D721Med (cell line): ENCODE data around the gene MUC21.

Experiments
- DNase-seq: peaks from one replicate; pipeline ENCODE4 v3.0.0; 2011; ENCODE audit warnings: low spot score; ENCODE audit not compliant: insufficient read length
- FAIRE-seq: peaks from 2 replicates; lab custom pipeline; 2011; peaks lifted over from hg19 to GRCh38; lab: Jason Lieb, UNC
- CTCF ChIP-seq: IDR thresholded peaks from 2 replicates; pipeline ENCODE4 v1.5.1; 2012; ENCODE audit warnings: mild to moderate bottlenecking, control low read depth; ENCODE audit not compliant: insufficient read depth; ENCODE audit errors: missing control alignments

Gene MUC21

DNA sequence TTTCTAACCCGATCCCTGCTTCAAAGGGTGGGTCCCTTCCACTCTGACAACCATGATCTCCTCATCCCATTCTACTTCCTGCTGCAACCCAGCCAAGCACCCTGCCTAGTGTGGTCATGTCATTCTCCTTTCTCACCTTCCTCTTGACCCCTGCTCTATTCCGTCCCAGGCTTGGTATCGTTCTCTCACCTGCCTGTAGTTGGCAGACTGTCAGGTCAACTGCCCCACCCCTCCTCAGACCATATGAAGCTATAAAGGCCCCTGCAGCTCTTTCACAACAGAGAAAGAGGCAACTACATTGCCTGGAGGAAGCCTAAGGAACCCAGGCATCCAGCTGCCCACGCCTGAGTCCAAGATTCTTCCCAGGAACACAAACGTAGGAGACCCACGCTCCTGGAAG is at the start of gene MUC21:
Gene MUC21 (plus strand): TSS at position 280 of the 400 bp plus-strand sequence. CDS start 241 bp downstream, outside the sequence.
- FAIRE-seq = no peak
- no peak for TF ChIP-seq CTCF

DNA sequence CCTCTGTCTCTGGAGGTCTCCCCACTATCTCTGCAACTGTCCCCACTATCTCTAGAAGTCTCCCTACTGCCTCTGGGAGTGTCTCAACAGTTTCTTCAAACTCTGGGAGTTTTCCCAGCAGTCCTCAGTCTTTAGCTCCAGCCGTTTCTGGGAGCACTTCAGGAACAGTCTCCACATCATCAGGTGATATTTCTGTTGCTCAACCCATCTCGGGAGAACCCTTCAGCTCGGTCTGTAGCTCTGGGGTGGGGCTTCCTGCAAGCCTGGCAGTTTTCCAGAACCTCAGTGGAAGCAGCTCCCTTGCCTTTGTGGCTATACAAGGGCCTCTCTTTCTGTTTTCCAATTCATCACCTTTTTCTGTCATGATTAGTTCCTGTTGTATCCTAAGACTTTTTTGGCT is 48.5 kb upstream of the MUC21 start:
- FAIRE-seq (no peak), DNase-seq (no peak)
- TF ChIP-seq CTCF = no peak

More for the DNA sequence above, at the start of gene MUC21:
- no peak for DNase-seq

GRCh38 chr6:30937265-30937664 is 46.3 kb upstream of the MUC21 start:
- FAIRE-seq (no peak), DNase-seq (no peak)
- no peak for TF ChIP-seq CTCF

- FAIRE-seq (no peak), DNase-seq (no peak)
- no peak for TF ChIP-seq CTCF
Measured at GRCh38 chr6:30938730-30939129, 44.8 kb upstream of the MUC21 start.

GRCh38 chr6:30939473-30939872 is 44.0 kb upstream of the MUC21 start:
- FAIRE-seq (no peak), DNase-seq (no peak)
- no peak for TF ChIP-seq CTCF

- DNase-seq = no peak
- FAIRE-seq = no peak
- no peak for TF ChIP-seq CTCF
Measured at GRCh38 chr6:30940361-30940986, 43.0 kb upstream of the MUC21 start, which contains the start of gene MUCL3. Gene MUCL3 (plus strand): TSS chr6:30940973. CDS start chr6:30941000, 27 bp downstream.

DNA sequence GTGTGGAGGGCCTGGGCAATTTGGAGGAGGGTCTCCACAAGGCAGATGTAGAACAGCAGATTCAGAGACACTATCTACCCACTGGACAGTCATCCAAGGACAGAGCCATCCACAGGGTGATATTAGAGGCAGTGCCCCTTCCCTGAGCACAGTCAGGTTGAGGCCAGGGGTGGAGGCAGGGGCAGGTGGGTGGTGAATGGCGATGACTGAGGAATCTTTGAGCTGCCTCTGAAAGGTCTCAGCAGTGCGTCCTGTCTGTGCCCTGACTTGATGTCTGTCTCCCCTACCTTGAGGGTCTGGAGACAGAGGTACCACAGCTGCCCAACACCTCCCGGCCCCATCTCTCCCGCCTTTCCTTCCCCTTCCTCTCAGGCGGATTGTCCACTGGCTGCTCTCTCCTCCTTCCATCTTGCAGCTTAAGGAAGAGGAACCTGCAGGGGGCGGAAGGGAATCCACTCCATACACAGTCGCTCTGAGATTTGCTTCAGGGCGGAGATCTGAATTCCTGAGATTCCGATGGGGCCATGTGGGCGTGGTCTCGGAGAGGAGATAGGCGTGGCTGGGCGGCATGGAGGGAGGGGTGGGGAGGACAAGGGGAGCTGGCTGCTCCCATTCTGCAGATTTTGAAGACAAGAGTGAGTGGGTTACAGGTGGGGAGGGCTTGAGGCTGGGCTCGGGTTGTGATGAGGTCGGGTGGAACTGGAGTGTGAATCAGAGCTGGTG is 41.0 kb upstream of the MUC21 start:
- no peak for DNase-seq
- no peak for FAIRE-seq
- TF ChIP-seq CTCF = peak; percentile 47
